ENCODE measurements around the gene ROBO1. TPM values are rescaled to one million over a fixed set of nuclear protein-coding genes. Genes with fewer than 3 reads are reported as not detected.
"Not testable (repeated sequence)": the region's sequence is repeated elsewhere in the genome, so short reads cannot be mapped to it uniquely, and the experiment has no call there.

ROBO1 gene
- total RNA-seq, 2 experiments from 2014 or later = 1.3 to 2.1 TPM

- Mint-ChIP-seq H3K4me3 (no peak overlapping the region), H3K9me3 (ENCODE audit: low read depth) (peaks cover 1% of the 10 kb centered on the region), H3K27me3 (no peaks in the 10 kb centered on the region), H3K4me1 (no peaks in the 10 kb centered on the region), H3K36me3 (ENCODE audit: low read depth) (no peaks in the 10 kb centered on the region), H3K27ac (no peak overlapping the region)
- no peak for DNase-seq
- ChIA-PET POLR2A (no interaction called here), CTCF (no interaction called here)
- ATAC-seq = no peak
- intact Hi-C loops (cut with DNase I, micrococcal nuclease) = no loop called here
Measured at GRCh38 chr3:79543218-79543982, 224.4 kb downstream of the ROBO1 start.

GRCh38 chr3:79534727-79535126 is 233.1 kb downstream of the ROBO1 start:
- CTCF ChIA-PET = no interaction called here
- Mint-ChIP-seq H3K9me3 (ENCODE audit: low read depth) (peaks cover 5% of the 10 kb centered on the region), H3K4me1 (no peaks in the 10 kb centered on the region), H3K4me3 (no peak overlapping the region), H3K27ac (no peak overlapping the region), H3K27me3 (no peaks in the 10 kb centered on the region), H3K36me3 (ENCODE audit: low read depth) (no peaks in the 10 kb centered on the region)
- intact Hi-C loops (cut with DNase I, micrococcal nuclease) = no loop called here
- ATAC-seq = no peak
- POLR2A ChIA-PET = no interaction called here
- DNase-seq = no peak

- Mint-ChIP-seq H3K9me3 (ENCODE audit: low read depth) (peaks cover 5% of the 10 kb centered on the region), H3K36me3 (ENCODE audit: low read depth) (no peaks in the 10 kb centered on the region), H3K27ac (no peak overlapping the region), H3K4me3 (no peak overlapping the region), H3K27me3 (no peaks in the 10 kb centered on the region), H3K4me1 (no peaks in the 10 kb centered on the region)
- ATAC-seq (no peak), DNase-seq (no peak)
- intact Hi-C loops (cut with DNase I, micrococcal nuclease) = no loop called here
- ChIA-PET POLR2A (no interaction called here), CTCF (no interaction called here)
Measured at GRCh38 chr3:79531566-79532295, 236.1 kb downstream of the ROBO1 start.

GRCh38 chr3:79521221-79521848 is 246.5 kb downstream of the ROBO1 start:
- ChIA-PET CTCF (no interaction called here), POLR2A (no interaction called here)

GRCh38 chr3:79517766-79518413 is 249.9 kb downstream of the ROBO1 start:
- Mint-ChIP-seq H3K9me3 (ENCODE audit: low read depth) (peaks cover 3% of the 10 kb centered on the region), H3K4me1 (no peaks in the 10 kb centered on the region)
- intact Hi-C loops (cut with DNase I, micrococcal nuclease) = no loop called here

More at GRCh38 chr3:79521221-79521848, 246.5 kb downstream of the ROBO1 start:
- Mint-ChIP-seq H3K9me3 (ENCODE audit: low read depth) (peaks cover 3% of the 10 kb centered on the region), H3K27me3 (no peaks in the 10 kb centered on the region), H3K27ac (no peak overlapping the region), H3K4me3 (no peak overlapping the region), H3K36me3 (ENCODE audit: low read depth) (no peaks in the 10 kb centered on the region), H3K4me1 (no peaks in the 10 kb centered on the region)
- peak; percentile 7 for DNase-seq
- ATAC-seq = peak; percentile 23
- intact Hi-C loops (cut with DNase I, micrococcal nuclease) = loop anchor here in 1 of 2 experiments (1.0 to 5.0 kb wide), 2 partner anchors 325 to 1721 kb away; no protein-coding TSS in a partner anchor

GRCh38 chr3:79516795-79517194 is 251.0 kb downstream of the ROBO1 start:
- intact Hi-C loops (cut with DNase I, micrococcal nuclease) = no loop called here
- H3K4me3 Mint-ChIP-seq = no peak overlapping the region
- H3K9me3 Mint-ChIP-seq (ENCODE audit: low read depth) = peaks cover 3% of the 10 kb centered on the region
- H3K36me3 Mint-ChIP-seq (ENCODE audit: low read depth) = no peaks in the 10 kb centered on the region
- no peaks in the 10 kb centered on the region for H3K4me1 Mint-ChIP-seq
- ChIA-PET POLR2A (no interaction called here), CTCF (no interaction called here)
- DNase-seq (no peak), ATAC-seq (no peak)
- no peaks in the 10 kb centered on the region for H3K27me3 Mint-ChIP-seq
- H3K27ac Mint-ChIP-seq = no peak overlapping the region

More at GRCh38 chr3:79517766-79518413, 249.9 kb downstream of the ROBO1 start:
- no peak overlapping the region for H3K4me3 Mint-ChIP-seq
- H3K27ac Mint-ChIP-seq = no peak overlapping the region
- H3K27me3 Mint-ChIP-seq = no peaks in the 10 kb centered on the region
- no peaks in the 10 kb centered on the region for H3K36me3 Mint-ChIP-seq (ENCODE audit: low read depth)
- ATAC-seq (no peak), DNase-seq (peak; percentile 6)
- ChIA-PET POLR2A (no interaction called here), CTCF (interaction anchor here (0.6 kb wide), 1 partner anchor 1234 kb away, joined by 4 read pairs; no protein-coding TSS in a partner anchor)

GRCh38 chr3:79515072-79515471 is 252.7 kb downstream of the ROBO1 start:
- H3K36me3 Mint-ChIP-seq (ENCODE audit: low read depth) = no peaks in the 10 kb centered on the region
- ChIA-PET POLR2A (no interaction called here), CTCF (no interaction called here)
- no peak overlapping the region for H3K27ac Mint-ChIP-seq
- no peaks in the 10 kb centered on the region for H3K27me3 Mint-ChIP-seq
- intact Hi-C loops (cut with DNase I, micrococcal nuclease) = no loop called here
- DNase-seq (no peak), ATAC-seq (no peak)
- H3K4me3 Mint-ChIP-seq = no peak overlapping the region
- H3K9me3 Mint-ChIP-seq (ENCODE audit: low read depth) = peaks cover 3% of the 10 kb centered on the region
- no peaks in the 10 kb centered on the region for H3K4me1 Mint-ChIP-seq

GRCh38 chr3:79514069-79514468 is 253.7 kb downstream of the ROBO1 start:
- ChIA-PET POLR2A (no interaction called here), CTCF (no interaction called here)
- ATAC-seq = no peak
- H3K27ac Mint-ChIP-seq = no peak overlapping the region
- no peak for DNase-seq
- H3K27me3 Mint-ChIP-seq = no peaks in the 10 kb centered on the region
- no peak overlapping the region for H3K4me3 Mint-ChIP-seq
- no peaks in the 10 kb centered on the region for H3K4me1 Mint-ChIP-seq
- no peaks in the 10 kb centered on the region for H3K36me3 Mint-ChIP-seq (ENCODE audit: low read depth)
- peaks cover 3% of the 10 kb centered on the region for H3K9me3 Mint-ChIP-seq (ENCODE audit: low read depth)
- intact Hi-C loops (cut with DNase I, micrococcal nuclease) = no loop called here

- H3K36me3 Mint-ChIP-seq (ENCODE audit: low read depth) = no peaks in the 10 kb centered on the region
- peaks cover 4% of the 10 kb centered on the region for H3K9me3 Mint-ChIP-seq (ENCODE audit: low read depth)
- no peaks in the 10 kb centered on the region for H3K27me3 Mint-ChIP-seq
- no peak overlapping the region for H3K27ac Mint-ChIP-seq
- POLR2A ChIA-PET = no interaction called here
- CTCF ChIA-PET = no interaction called here
- H3K4me1 Mint-ChIP-seq = no peaks in the 10 kb centered on the region
- ATAC-seq (no peak), DNase-seq (no peak)
- intact Hi-C loops (cut with DNase I, micrococcal nuclease) = no loop called here
- H3K4me3 Mint-ChIP-seq = no peak overlapping the region
Measured at GRCh38 chr3:79506751-79507150, 261.0 kb downstream of the ROBO1 start.

GRCh38 chr3:79502216-79502681 is 265.5 kb downstream of the ROBO1 start:
- H3K4me3 Mint-ChIP-seq; H3K4me1 Mint-ChIP-seq; H3K36me3 Mint-ChIP-seq (ENCODE audit: low read depth); ATAC-seq; H3K9me3 Mint-ChIP-seq (ENCODE audit: low read depth); DNase-seq; POLR2A ChIA-PET; intact Hi-C loops (cut with DNase I, micrococcal nuclease); H3K27ac Mint-ChIP-seq; H3K27me3 Mint-ChIP-seq; CTCF ChIA-PET: not testable (repeated sequence)

- Mint-ChIP-seq H3K9me3 (ENCODE audit: low read depth) (peaks cover 3% of the 10 kb centered on the region), H3K27me3 (no peaks in the 10 kb centered on the region), H3K36me3 (ENCODE audit: low read depth) (no peaks in the 10 kb centered on the region), H3K4me3 (no peak overlapping the region), H3K4me1 (no peaks in the 10 kb centered on the region), H3K27ac (no peak overlapping the region)
- intact Hi-C loops (cut with DNase I, micrococcal nuclease) = loop anchor here in 1 of 2 experiments (2.0 to 10.0 kb wide), 2 partner anchors 413 to 837 kb away; no protein-coding TSS in a partner anchor
- POLR2A ChIA-PET = no interaction called here
- CTCF ChIA-PET = interaction anchor here (1.6 kb wide), 1 partner anchor 411 kb away, joined by 3 read pairs; no protein-coding TSS in a partner anchor
- DNase-seq (no peak), ATAC-seq (no peak)
Measured at GRCh38 chr3:79497447-79498111, 270.2 kb downstream of the ROBO1 start.

Data from activated CD4-positive, alpha-beta T cell treated with anti-CD3 and anti-CD28 coated beads for 36 hours (primary cell).